ENCODE results near the gene SMOC2. TPM values are rescaled to one million over a fixed set of nuclear protein-coding genes. Genes with fewer than 3 reads are reported as not detected.

SMOC2 gene
- total RNA-seq, 4 donors from 2014 or later: 45.8 to 382 (median 160) TPM

GRCh38 chr6:168627506-168628175 is 186.7 kb downstream of the SMOC2 start:
- peak; percentile 79 for TF ChIP-seq POLR2AphosphoS5 (IDR thresholded peaks at IDR 0.05)
- no peak for TF ChIP-seq EP300 (IDR thresholded peaks at IDR 0.05)
- Histone ChIP-seq H3K27me3 (no peaks in the 10 kb centered on the region), H3K36me3 (peaks cover 0 to 6% of the 10 kb centered on the region in 2 donors), H3K4me1 (peaks cover 0 to 37% (median 8%) of the 10 kb centered on the region in 3 donors), H3K9me3 (no peaks in the 10 kb centered on the region), H3K27ac (peak overlapping the region in 3 of 4 donors; percentile 55 to 73 (median 64)), H3K4me3 (no peak overlapping the region)
- peak; percentile 84 for ATAC-seq
- 53 to 78% methylated on average over 3 of the region's 8 CpGs for WGBS, 2 donors (ENCODE audit: low coverage in 1 of 2)

GRCh38 chr6:168628176-168628553 is 187.2 kb downstream of the SMOC2 start:
- Histone ChIP-seq H3K27me3 (no peaks in the 10 kb centered on the region), H3K27ac (peak overlapping the region in 3 of 4 donors; percentile 55 to 73 (median 64)), H3K4me1 (peaks cover 0 to 37% (median 8%) of the 10 kb centered on the region in 3 donors), H3K4me3 (no peak overlapping the region), H3K36me3 (peaks cover 0 to 6% of the 10 kb centered on the region in 2 donors), H3K9me3 (no peaks in the 10 kb centered on the region)
- TF ChIP-seq POLR2AphosphoS5 (IDR thresholded peaks at IDR 0.05): no peak
- TF ChIP-seq POLR2A (IDR thresholded peaks at IDR 0.05): no peak
- TF ChIP-seq, protein P1, sequence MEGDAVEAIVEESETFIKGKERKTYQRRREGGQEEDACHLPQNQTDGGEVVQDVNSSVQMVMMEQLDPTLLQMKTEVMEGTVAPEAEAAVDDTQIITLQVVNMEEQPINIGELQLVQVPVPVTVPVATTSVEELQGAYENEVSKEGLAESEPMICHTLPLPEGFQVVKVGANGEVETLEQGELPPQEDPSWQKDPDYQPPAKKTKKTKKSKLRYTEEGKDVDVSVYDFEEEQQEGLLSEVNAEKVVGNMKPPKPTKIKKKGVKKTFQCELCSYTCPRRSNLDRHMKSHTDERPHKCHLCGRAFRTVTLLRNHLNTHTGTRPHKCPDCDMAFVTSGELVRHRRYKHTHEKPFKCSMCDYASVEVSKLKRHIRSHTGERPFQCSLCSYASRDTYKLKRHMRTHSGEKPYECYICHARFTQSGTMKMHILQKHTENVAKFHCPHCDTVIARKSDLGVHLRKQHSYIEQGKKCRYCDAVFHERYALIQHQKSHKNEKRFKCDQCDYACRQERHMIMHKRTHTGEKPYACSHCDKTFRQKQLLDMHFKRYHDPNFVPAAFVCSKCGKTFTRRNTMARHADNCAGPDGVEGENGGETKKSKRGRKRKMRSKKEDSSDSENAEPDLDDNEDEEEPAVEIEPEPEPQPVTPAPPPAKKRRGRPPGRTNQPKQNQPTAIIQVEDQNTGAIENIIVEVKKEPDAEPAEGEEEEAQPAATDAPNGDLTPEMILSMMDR (IDR thresholded peaks at IDR 0.05): no peak
- peak; percentile 4 for TF ChIP-seq EP300 (IDR thresholded peaks at IDR 0.05)
- 10 to 59% methylated on average over 2 to 6 of the region's 6 CpGs for WGBS, 2 donors (ENCODE audit: low coverage in 1 of 2)
- peak; percentile 58 for ATAC-seq

DNA sequence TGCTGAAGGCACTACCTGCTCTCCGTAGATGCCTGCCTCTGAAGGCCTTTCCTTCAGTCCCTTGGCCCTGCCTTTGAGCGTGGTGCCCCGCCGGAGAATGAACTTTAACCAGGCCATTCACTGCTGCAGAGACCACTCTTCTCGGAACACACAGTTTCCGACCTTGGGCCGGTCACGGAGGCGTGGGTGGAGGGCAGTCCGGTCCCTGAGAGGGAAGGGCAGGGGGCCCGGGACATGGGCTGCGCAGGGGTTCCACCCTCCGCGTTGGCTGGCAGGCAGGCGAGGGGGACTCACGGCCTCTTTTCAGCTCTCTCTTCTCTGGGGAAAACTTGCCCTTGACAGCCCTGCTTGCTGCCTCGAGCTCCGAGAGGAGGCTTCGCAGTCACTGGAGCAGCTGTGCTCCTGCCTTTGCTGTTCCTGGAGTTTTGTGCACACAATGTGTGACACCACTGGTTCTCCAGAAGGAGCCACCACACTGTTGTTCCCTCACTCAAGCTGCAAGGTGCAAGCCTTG is 187.8 kb downstream of the SMOC2 start:
- no peak for ATAC-seq
- 60 to 90% methylated on average over 2 of the region's 19 CpGs for WGBS, 2 donors (ENCODE audit: low coverage in 1 of 2)
- H3K27me3 ChIP-seq: no peaks in the 10 kb centered on the region
- H3K36me3 ChIP-seq: peaks cover 0 to 6% of the 10 kb centered on the region in 2 donors
- peak overlapping the region; percentile 4 to 73 (median 60) for H3K27ac ChIP-seq
- peaks cover 0 to 37% (median 8%) of the 10 kb centered on the region in 3 donors for H3K4me1 ChIP-seq
- H3K4me3 ChIP-seq: no peak overlapping the region
- H3K9me3 ChIP-seq: no peaks in the 10 kb centered on the region
- TF ChIP-seq EP300 (IDR thresholded peaks at IDR 0.05): no peak
- TF ChIP-seq POLR2AphosphoS5 (IDR thresholded peaks at IDR 0.05): no peak
- TF ChIP-seq, protein P1 (IDR thresholded peaks at IDR 0.05): no peak
- TF ChIP-seq POLR2A (IDR thresholded peaks at IDR 0.05): no peak

GRCh38 chr6:168631564-168631963 is 190.6 kb downstream of the SMOC2 start:
- WGBS, 2 donors (ENCODE audit: low coverage in 1 of 2): 92 to 100% methylated on average over 3 of the region's 4 CpGs
- TF ChIP-seq, protein P1 (IDR thresholded peaks at IDR 0.05): no peak
- Histone ChIP-seq H3K4me1 (peaks cover 0 to 44% (median 8%) of the 10 kb centered on the region in 3 donors), H3K9me3 (no peaks in the 10 kb centered on the region), H3K36me3 (no peaks in the 10 kb centered on the region), H3K27ac (no peak overlapping the region), H3K27me3 (no peaks in the 10 kb centered on the region), H3K4me3 (no peak overlapping the region)
- no peak for ATAC-seq

- H3K27me3 ChIP-seq: no peaks in the 10 kb centered on the region
- WGBS, 2 donors (ENCODE audit: low coverage in 1 of 2): 95 to 100% methylated on average over 2 to 3 of the region's 3 CpGs
- no peaks in the 10 kb centered on the region for H3K9me3 ChIP-seq
- no peak overlapping the region for H3K27ac ChIP-seq
- no peak for TF ChIP-seq POLR2A (IDR thresholded peaks at IDR 0.05)
- TF ChIP-seq POLR2AphosphoS5 (IDR thresholded peaks at IDR 0.05): no peak
- TF ChIP-seq EP300 (IDR thresholded peaks at IDR 0.05): no peak
- TF ChIP-seq, protein P1 (IDR thresholded peaks at IDR 0.05): no peak
- no peak for ATAC-seq
- H3K36me3 ChIP-seq: no peaks in the 10 kb centered on the region
- no peak overlapping the region for H3K4me3 ChIP-seq
- peaks cover 0 to 42% (median 8%) of the 10 kb centered on the region in 3 donors for H3K4me1 ChIP-seq
These were observed 191.7 kb downstream of the SMOC2 start for GRCh38 chr6:168632694-168633093.
